ENCODE measurements around the gene MALSU1. TPM values are rescaled to one million over a fixed set of nuclear protein-coding genes. Genes with fewer than 3 reads are reported as not detected.
A peak's percentile ranks its signal among the peaks of the same experiment; 100 is the strongest.
"Not testable (repeated sequence)": the region's sequence is repeated elsewhere in the genome, so short reads cannot be mapped to it uniquely, and the experiment has no call there.

The MALSU1 gene
- total RNA-seq, 2 experiments from 2014 or later, result 46.3 to 52.8 TPM

DNA sequence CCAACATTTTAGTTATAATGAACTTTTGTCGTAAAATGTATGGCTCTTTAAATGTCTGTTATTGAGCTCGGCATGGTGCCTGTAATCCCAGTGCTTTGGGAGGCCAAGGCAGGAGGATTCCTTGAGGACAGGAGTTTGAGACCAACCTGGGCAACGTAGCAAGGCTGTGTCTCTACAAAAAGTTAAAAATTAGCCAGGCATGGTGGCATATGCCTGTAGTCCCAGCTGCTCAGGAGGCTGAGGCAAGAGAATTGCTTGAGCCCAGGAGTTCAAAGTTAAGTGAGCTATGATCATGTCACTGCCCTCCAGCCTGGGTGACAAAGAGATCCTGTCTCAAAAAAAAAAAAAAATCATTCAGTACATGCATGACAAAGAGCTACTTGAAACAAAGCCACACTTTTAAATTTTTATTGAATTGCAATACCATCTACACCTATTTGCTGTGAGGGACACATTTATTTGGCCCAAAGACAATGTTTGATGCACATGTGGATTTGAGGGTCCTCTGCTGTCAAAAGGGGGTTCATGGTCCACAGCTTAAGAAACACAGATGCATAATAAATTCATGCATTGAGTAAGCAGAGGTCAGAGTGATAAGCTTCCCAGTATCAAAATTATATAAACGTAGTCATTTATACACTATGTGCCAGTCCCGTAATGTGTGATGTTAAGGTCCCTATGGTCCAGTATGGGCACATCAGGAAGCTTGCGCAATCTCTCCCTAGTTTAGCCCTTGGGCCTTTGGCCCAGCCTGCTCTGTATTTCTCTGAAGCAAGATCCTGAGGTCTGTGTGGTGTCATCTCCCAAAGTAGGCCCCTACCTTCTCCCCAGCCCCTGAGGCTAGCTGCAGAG lies 4.4 kb upstream of the MALSU1 start:
- Mint-ChIP-seq H3K4me3 (no peak overlapping the region), H3K36me3 (peaks cover 2% of the 10 kb centered on the region), H3K4me1 (peaks cover 13% of the 10 kb centered on the region), H3K27ac (no peak overlapping the region), H3K9me3 (peaks cover 5% of the 10 kb centered on the region), H3K27me3 (no peaks in the 10 kb centered on the region)
- DNase-seq (no peak), ATAC-seq (ENCODE audit: low read depth) (no peak)
- POLR2A ChIA-PET, result interaction anchor here (0.6 kb wide), 1 partner anchor 201 kb away, joined by 4 read pairs; no protein-coding TSS in a partner anchor

- POLR2A ChIA-PET, result no interaction called here
- Mint-ChIP-seq H3K9me3 (peaks cover 5% of the 10 kb centered on the region), H3K27me3 (no peaks in the 10 kb centered on the region), H3K4me3 (no peak overlapping the region), H3K27ac (no peak overlapping the region), H3K4me1 (peaks cover 16% of the 10 kb centered on the region), H3K36me3 (peaks cover 2% of the 10 kb centered on the region)
- ATAC-seq (ENCODE audit: low read depth), result no peak
- DNase-seq, result no peak
Observed at GRCh38 chr7:23295401-23295697, 3.8 kb upstream of the MALSU1 start.

GRCh38 chr7:23298141-23298881 lies 828 bp upstream of the MALSU1 start:
- ATAC-seq (ENCODE audit: low read depth) (no peak), DNase-seq (no peak)
- no peaks in the 10 kb centered on the region for H3K27me3 Mint-ChIP-seq
- POLR2A ChIA-PET, result interaction anchor here (0.6 to 1.4 kb wide), 6 partner anchors 8 to 516 kb away, joined by 3 to 5 read pairs (median 3); no protein-coding TSS in a partner anchor
- peaks cover 5% of the 10 kb centered on the region for H3K9me3 Mint-ChIP-seq
- H3K36me3 Mint-ChIP-seq, result peaks cover 13% of the 10 kb centered on the region
- peak overlapping the region; percentile 96 for H3K27ac Mint-ChIP-seq
- H3K4me1 Mint-ChIP-seq, result peaks cover 28% of the 10 kb centered on the region
- H3K4me3 Mint-ChIP-seq, result peak overlapping the region; percentile 97

DNA sequence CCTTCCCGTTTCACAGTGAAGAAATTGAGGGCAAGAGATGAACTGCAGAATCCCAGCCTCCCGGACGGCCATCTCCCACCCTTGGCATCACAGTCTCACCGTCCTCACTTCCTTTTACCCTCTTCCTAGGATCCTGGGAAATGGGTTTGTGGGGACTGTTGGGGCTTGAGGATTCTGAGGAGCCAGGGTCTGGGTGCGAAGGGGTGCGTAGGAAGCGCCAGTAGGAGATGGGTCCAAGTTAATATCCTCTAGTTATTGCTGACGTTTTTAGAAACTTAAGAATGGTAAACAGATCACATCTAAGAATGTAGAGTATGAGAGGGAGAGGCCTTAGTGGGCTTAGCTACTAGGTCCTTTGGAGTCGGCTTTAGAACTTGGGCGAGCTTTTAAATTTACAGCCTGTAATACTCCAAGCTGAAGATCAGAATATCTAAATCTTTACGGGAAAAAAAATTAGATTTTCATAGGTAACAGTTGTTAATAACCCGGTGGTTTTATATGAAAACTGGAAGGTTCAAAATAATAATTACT lies 696 bp downstream of the MALSU1 start:
- ATAC-seq (ENCODE audit: low read depth), result no peak
- no peak for DNase-seq
- Mint-ChIP-seq H3K27ac (peak overlapping the region; percentile 96), H3K4me3 (peak overlapping the region; percentile 97), H3K36me3 (peaks cover 23% of the 10 kb centered on the region), H3K27me3 (no peaks in the 10 kb centered on the region), H3K9me3 (peaks cover 5% of the 10 kb centered on the region), H3K4me1 (peaks cover 38% of the 10 kb centered on the region)
- POLR2A ChIA-PET, result interaction anchor here (0.6 to 1.3 kb wide), 4 partner anchors 10 to 237 kb away, joined by 3 to 6 read pairs (median 4); no protein-coding TSS in a partner anchor

GRCh38 chr7:23306936-23307521 lies 7.9 kb downstream of the MALSU1 start:
- ATAC-seq (ENCODE audit: low read depth) (no peak), DNase-seq (no peak)
- Mint-ChIP-seq H3K9me3 (no peaks in the 10 kb centered on the region), H3K27me3 (no peaks in the 10 kb centered on the region), H3K4me1 (peaks cover 31% of the 10 kb centered on the region), H3K36me3 (peaks cover 41% of the 10 kb centered on the region), H3K4me3 (no peak overlapping the region), H3K27ac (no peak overlapping the region)
- POLR2A ChIA-PET, result no interaction called here

GRCh38 chr7:23308754-23309153 lies 9.6 kb downstream of the MALSU1 start:
- POLR2A ChIA-PET, result no interaction called here

DNA sequence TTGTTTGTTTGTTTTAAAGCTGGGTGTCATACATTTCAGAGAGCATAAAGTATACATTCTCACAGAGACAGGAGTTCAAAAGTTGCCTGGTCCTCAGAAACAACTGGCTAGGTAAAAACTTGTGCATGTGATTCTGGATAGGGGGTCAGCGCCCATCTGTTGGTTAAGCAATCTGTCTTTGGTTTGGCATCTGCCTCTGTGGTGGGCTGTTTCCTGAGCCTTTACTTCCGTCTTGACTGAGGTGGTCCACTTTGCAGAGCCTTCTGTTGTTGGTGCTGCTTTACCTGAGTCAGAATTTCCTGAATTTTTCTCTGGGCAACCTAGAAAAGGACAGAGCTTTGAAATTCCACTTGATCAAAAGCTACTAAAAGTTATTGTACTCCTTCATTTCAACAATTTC lies 13.0 kb downstream of the MALSU1 start:
- H3K27ac Mint-ChIP-seq; H3K4me1 Mint-ChIP-seq; POLR2A ChIA-PET; H3K9me3 Mint-ChIP-seq; H3K4me3 Mint-ChIP-seq; ATAC-seq (ENCODE audit: low read depth); DNase-seq; H3K27me3 Mint-ChIP-seq: not testable (repeated sequence)
- H3K36me3 Mint-ChIP-seq, result peaks cover 12% of the 10 kb centered on the region

More at GRCh38 chr7:23308754-23309153, 9.6 kb downstream of the MALSU1 start:
- no peak for ATAC-seq (ENCODE audit: low read depth)
- Mint-ChIP-seq H3K9me3 (no peaks in the 10 kb centered on the region), H3K27ac (no peak overlapping the region), H3K27me3 (no peaks in the 10 kb centered on the region), H3K4me1 (peaks cover 26% of the 10 kb centered on the region), H3K4me3 (no peak overlapping the region), H3K36me3 (peaks cover 32% of the 10 kb centered on the region)
- no peak for DNase-seq

- Mint-ChIP-seq H3K9me3 (no peaks in the 10 kb centered on the region), H3K4me1 (peaks cover 6% of the 10 kb centered on the region), H3K27ac (no peak overlapping the region), H3K4me3 (no peak overlapping the region), H3K27me3 (no peaks in the 10 kb centered on the region), H3K36me3 (peaks cover 3% of the 10 kb centered on the region)
- no peak for DNase-seq
- no peak for ATAC-seq (ENCODE audit: low read depth)
- POLR2A ChIA-PET, result interaction anchor here (1.0 kb wide), 1 partner anchor 26 kb away, joined by 3 read pairs; no protein-coding TSS in a partner anchor
Observed at GRCh38 chr7:23315366-23315765, 16.2 kb downstream of the MALSU1 start.

- Mint-ChIP-seq H3K4me1 (peaks cover 1% of the 10 kb centered on the region), H3K9me3 (no peaks in the 10 kb centered on the region), H3K27ac (no peak overlapping the region), H3K36me3 (no peaks in the 10 kb centered on the region), H3K4me3 (no peak overlapping the region), H3K27me3 (peaks cover 9% of the 10 kb centered on the region)
- DNase-seq (no peak), ATAC-seq (ENCODE audit: low read depth) (no peak)
- POLR2A ChIA-PET, result no interaction called here
Observed at GRCh38 chr7:23331132-23331531, 32.0 kb downstream of the MALSU1 start.

GRCh38 chr7:23332193-23332592 lies 33.1 kb downstream of the MALSU1 start:
- Mint-ChIP-seq H3K4me1 (peaks cover 1% of the 10 kb centered on the region), H3K9me3 (no peaks in the 10 kb centered on the region), H3K36me3 (no peaks in the 10 kb centered on the region), H3K4me3 (no peak overlapping the region), H3K27ac (no peak overlapping the region), H3K27me3 (peaks cover 9% of the 10 kb centered on the region)
- POLR2A ChIA-PET, result no interaction called here
- DNase-seq (no peak), ATAC-seq (ENCODE audit: low read depth) (no peak)

- peaks cover 1% of the 10 kb centered on the region for H3K4me1 Mint-ChIP-seq
- no peak overlapping the region for H3K27ac Mint-ChIP-seq
- DNase-seq, result no peak
- no peaks in the 10 kb centered on the region for H3K9me3 Mint-ChIP-seq
- no peak overlapping the region for H3K4me3 Mint-ChIP-seq
- peaks cover 9% of the 10 kb centered on the region for H3K27me3 Mint-ChIP-seq
- no peaks in the 10 kb centered on the region for H3K36me3 Mint-ChIP-seq
- ATAC-seq (ENCODE audit: low read depth), result no peak
- POLR2A ChIA-PET, result no interaction called here
Observed at GRCh38 chr7:23332910-23333612, 33.9 kb downstream of the MALSU1 start.

DNA sequence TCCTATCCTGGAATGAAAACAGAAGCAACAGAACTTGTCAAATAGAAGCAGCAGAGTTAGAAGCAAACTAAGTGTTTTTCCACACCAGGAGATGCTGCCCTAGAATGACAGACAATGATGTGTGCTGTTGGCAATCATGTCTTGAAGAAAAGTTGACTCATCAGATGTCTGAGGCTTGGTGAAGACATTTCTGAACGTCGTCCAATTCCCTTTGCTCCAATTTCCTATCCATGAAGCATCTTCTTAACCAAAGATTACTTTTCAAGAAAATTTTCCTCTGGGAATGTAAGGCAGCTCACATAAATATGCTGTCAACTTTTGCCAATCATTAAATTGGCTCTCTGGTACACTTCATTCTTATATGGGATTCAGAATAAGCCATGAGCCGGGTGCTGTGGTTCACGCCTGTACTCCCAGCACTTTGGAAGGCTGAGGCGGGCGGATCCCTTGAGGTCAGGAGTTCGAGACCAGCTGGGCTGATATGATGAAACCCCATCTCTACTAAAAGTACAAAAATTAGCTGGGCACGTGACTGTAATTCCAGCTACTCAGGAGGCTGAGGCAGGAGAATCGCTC lies 34.6 kb downstream of the MALSU1 start:
- Mint-ChIP-seq H3K27me3 (peaks cover 11% of the 10 kb centered on the region), H3K9me3 (no peaks in the 10 kb centered on the region), H3K36me3 (no peaks in the 10 kb centered on the region), H3K4me3 (no peak overlapping the region), H3K27ac (no peak overlapping the region), H3K4me1 (peaks cover 1% of the 10 kb centered on the region)
- POLR2A ChIA-PET, result no interaction called here
- DNase-seq (no peak), ATAC-seq (ENCODE audit: low read depth) (no peak)

Data from activated naive CD8-positive, alpha-beta T cell treated with anti-CD3 and anti-CD28 coated beads, Interleukin-2, amount 10 ng/mL, durations not matched to agents 7 days and 5 days (primary cell).